ENCODE measurements around the gene UBE2L5.
A peak's percentile ranks its signal among the peaks of the same experiment; 100 is the strongest.

The UBE2L5 gene

DNA sequence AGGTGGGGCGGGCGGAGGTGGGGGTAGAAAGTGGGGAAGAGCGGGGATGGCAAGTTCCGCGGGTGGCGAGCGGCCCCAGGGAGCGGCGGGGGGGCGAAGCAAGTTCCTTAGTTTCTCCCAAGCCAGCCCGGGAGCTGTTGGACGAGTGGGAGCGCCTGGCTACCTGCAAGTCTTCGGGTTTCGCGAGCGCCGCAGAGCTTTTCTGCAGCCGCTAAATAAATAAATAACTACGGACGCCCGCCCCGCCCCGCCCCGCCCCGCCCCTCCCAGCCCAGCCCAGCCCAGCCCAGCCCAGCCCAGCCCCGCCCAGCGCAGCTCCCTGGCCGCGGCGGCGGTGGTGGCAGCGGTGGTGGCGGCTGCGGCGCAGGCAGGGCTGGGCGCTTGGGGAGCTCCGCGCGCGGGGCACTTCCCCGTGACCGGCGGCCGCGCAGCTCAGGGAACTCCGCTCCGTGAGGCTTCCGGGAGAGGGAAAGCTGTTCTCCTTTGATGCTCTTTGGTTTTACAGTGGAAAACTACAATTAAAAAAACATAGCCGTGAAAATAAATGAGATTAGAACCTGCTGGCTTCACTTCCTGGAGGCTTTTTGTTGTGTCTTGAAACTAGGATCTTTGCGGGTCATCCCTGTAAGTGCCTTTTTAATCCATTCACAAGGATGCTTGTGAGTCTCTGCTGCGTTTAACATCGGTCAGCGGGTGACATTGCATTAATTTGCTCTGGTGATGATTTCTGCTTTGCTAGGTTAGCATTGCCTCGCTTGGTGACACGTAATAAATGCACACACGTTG is at the start of gene UBE2L5:
TSS of gene UBE2L5 (plus strand) at position 440 of the 786 bp plus-strand sequence. CDS start 5,498 bp downstream, outside the sequence.
- peak; percentile 51 for DNase-seq

DNA sequence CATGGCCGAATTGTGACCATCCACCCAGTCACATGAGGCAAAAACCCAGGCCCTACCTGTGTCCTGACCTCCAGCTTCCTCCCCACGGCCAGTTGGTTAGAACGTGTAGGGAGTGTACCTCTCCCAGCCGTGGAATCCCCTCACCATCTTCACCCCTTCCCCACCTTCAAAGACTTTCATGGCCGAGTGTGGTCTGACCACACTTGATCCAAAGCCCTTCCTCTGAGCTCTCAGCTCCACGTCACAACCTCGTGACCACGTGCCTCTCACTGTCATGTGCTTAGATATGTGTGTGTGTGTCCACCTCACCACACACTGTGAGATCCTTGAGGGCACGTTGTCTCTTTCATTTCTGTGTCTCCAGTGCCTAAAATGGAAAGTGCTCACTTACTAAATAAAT is 48.6 kb upstream of the UBE2L5 start:
- DNase-seq: peak; percentile 22

DNA sequence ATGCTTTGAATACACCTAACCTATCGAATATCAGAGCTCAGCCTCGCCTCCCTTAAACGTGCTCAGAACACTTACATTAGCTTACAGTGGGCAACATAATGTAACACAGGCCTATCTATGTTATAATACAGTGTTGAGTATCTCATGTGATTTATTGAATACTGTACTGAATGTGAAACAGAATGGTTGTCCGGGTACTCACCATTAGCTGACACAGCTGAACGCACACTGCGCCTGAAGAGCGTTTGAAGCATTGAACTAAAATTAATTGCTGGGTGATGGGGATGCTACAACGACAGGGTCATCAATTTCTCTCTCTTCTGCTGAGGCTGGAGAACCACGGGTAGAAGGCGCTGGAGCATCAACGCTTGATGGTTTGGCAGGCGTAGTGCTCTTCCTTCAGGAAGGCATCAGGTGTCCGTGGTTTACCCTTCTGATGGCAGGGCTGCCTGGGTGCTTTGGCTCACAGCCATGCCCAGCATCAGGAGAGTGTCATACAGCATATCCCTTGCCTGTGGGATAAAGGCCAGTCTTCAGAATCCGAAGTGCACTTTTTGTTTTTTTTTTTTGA is 46.9 kb upstream of the UBE2L5 start:
- no peak for DNase-seq

DNA sequence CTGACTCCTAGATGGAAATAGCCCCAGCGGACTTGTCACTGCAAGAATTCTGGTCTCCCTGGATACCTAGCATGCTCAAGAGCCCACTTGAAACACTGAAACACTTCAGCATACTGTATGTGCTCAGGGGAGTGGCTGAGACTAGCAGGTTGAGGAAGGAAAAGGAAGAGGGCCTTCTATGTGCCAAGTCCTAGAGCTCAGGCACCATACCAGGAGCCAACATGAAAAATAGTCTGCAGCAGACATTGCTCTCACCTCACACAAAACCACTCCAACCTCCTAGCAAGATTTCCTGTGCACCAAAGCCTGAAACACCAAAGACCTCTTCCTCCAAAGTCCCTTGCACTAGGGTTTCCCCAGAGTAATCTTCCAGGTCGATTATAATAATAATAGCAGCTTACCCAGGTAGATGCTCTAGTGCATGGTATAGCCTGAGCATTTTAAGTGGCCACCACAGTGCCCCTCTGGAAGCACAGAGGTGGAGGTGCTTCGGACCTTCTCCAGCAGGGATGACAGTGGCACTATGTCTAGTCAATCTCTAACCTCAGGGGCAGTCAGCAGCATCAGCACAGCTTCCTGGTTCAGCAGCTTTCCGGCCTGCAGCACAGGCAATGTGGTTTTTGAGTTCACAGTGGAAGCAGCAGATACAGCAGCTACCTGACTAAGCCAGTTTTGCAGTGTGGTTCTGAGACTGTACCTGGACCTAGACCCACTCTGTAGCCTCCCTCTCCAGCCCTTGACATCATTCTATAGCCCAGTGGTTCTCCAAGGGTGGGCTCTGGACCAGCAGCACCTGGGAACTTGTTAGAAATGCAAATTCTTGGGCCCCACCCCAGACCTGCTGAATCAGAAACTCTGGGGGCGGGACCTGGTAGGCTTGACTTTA is 45.6 kb upstream of the UBE2L5 start:
- DNase-seq: peak; percentile 70

DNA sequence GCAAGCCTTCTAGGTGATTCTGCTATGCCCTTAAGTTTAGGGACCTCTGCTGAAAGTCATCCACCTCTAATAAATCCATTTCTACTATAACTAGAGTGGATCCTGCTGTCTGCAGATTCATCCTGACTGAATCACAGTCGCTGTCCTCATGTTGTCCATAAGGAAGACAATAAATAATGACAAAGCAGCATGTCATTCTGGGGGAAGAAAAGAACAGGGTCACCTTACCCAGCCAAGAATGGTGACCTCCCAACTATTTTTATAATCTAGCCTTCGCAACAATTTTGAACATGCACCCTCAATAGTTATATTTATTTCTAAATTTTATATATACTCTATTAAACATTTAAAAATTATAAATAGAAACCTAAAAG is 45.0 kb upstream of the UBE2L5 start:
- no peak for DNase-seq

DNA sequence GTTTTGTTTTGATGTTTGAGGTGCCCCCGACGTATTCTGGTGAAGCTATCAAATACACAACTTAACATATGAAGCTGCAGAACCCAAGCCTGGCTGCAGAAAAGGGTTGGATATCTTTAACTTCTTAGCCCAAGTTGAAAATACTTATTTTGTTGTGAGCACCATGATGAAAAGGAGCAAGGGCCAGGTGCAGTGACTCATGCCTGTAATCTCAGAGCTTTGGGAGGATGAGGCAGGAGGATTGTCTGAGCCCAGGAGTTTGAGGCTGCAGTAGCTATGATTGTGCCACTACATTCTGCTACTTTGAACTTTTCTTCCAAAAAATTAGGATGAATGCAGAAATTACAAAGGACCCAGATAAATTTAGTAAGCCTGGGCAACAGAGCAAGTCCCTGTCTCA is 44.1 kb upstream of the UBE2L5 start:
- DNase-seq: no peak

DNA sequence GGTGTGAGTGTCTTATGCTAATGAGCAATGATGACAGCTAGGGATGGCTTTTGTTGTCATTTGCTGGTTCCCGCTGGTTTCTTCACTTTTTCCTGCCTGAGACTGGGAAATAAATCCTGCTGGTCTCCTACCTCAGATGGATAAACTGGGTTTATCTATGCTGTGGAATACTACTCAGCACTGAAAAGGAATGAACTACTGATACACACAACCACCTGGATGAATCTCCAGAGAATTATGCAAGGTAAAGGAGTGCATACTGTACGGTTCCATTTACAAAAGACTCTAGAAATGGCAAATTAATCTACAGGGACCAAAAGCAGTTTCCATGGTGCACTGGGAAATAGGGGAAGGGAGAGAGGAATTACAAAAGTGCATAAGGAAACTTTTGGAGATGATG is 41.2 kb upstream of the UBE2L5 start:
- no peak for DNase-seq

DNA sequence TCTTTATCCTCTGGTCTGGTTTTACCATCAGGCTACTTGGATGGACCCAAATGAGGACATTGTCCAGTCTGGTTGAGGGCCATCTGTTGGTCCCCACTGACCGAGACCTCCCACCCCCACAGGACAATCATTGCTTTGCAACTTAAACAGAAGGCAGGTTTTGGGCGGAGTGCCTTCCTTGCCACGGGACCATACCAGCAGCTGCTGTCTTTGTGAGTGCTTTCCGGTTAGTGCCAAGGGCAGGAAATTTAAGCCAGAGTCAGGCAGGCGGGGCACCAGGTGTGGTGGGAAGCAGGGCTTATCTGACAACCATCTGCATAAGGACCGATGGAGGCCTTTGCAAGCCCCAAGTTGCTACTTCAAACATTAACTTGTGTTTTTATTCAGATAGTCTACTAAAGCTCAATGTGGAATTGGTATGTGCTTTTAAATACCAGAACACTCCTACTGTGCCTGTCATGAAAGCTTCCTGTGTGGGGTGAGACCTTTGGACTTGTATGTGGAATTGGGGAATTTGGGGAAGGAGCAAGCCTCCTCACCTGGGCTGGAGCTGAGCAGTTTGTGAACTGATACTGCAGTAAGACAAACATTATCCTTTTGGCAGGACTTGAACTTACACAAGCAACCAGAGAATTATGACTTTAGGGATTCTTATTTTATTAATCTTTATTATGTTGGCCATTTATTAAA is 39.3 kb upstream of the UBE2L5 start:
- DNase-seq: no peak

DNA sequence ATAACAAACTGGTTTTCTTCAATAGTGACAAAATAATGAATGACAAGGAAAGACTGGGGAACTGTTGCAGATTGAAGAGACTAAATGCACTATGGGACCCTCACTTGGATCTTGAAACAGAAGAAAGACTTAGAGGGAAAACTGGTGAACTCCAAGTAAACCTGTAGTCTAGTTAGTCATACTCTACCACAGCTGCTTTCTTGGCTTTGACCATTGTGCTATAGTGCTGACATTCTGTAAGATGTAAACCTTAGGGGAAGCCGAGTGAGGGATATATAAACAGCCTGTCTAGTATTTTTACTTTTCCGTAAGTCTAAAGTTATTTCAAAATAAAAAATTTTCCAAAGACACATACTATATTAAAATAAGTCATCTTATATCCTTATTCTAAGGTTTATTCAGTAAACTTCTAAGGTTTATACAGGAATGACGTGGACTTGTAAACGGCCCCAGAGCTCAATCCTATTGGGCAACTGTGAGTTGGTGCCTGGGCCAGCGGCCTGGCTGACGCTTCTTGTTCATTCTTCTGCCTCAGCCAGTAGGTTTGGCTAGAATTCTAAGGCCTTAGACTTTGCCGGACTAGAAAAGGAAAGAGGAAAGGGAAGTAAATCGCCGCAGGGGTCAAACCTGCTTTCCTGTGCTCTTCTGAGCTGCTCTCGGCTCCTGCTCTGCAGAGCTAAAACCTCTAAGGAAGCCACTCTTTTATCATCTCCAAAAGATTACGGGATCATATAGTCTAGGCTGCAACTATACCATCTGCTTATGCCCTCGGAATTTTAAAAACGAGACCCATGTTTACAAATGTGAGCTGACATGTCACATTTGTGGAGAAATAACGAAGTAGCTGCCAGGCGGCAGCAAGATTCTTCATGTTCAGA is 33.6 kb upstream of the UBE2L5 start:
- no peak for DNase-seq

DNA sequence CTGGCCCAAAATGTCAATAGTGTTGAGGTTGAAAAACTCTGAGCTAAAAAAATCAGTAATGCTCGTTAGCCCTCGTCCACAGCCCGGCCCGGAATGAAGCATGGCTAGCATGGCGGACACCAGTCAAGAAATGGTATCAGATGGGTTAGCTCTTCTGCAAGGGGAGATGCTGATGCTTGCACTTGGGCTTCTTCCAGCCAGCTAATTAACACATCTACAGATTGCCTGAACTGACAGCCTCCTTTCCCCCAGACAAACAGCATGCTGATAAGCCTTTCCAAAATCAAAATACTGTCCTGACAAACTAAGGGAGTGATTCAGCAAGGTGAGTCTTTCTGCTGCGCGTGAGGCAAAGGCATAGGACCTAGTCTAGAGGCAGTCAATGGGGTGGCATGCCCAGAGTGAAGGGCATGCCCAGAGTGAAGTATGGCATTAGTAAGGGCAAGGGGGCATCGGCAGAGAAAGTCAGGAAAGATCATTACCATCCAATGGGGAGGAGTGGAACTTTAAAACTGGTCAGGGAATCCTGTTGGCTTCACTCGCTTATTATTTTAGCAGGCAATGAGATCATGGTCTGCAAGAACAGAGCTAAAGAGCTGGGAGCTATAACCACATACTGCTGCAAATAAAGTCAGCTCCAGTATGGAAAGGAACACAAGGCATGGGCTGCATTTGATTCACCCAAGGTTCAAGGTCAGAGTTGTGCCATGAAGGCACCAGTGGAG is 30.2 kb upstream of the UBE2L5 start:
- DNase-seq: no peak

DNA sequence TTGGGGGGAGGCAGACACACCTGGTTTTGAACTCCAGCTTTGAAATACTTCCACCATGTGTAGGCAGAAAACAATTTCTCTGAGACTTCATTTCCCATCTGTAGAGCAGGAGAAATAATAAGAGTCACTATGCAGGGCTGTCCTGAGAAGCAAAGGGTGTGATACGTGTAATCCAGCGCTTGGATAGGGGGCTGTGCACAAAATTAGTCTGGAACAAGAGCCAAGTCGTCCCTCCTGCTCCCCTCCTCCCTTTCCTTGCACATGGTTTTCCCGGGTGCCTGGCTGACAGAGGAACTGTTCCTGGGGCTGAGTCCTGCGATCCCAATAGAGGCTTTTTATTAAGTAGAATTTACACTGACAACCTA is 29.6 kb upstream of the UBE2L5 start:
- DNase-seq: no peak

DNA sequence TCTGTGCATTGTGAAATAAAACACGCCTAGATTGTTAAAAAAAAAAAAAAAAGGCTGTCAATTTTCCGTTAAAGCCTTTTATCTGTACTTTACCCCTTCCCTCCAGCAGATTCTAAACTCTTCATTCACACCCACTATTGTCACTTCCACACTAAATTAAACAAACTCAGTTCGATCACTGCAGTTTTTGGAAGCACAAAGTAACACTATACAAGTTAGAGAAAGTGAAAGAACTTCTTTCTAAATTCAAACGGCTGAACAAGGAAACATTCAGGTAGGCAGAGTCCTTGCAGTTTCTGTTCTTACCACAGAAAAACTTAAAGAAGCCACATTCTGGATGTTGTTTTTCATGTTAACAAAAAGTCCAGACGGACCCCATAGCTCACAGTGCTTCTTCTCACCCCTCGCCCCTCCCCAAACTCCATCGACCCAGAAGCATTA is 27.5 kb upstream of the UBE2L5 start:
- no peak for DNase-seq

DNA sequence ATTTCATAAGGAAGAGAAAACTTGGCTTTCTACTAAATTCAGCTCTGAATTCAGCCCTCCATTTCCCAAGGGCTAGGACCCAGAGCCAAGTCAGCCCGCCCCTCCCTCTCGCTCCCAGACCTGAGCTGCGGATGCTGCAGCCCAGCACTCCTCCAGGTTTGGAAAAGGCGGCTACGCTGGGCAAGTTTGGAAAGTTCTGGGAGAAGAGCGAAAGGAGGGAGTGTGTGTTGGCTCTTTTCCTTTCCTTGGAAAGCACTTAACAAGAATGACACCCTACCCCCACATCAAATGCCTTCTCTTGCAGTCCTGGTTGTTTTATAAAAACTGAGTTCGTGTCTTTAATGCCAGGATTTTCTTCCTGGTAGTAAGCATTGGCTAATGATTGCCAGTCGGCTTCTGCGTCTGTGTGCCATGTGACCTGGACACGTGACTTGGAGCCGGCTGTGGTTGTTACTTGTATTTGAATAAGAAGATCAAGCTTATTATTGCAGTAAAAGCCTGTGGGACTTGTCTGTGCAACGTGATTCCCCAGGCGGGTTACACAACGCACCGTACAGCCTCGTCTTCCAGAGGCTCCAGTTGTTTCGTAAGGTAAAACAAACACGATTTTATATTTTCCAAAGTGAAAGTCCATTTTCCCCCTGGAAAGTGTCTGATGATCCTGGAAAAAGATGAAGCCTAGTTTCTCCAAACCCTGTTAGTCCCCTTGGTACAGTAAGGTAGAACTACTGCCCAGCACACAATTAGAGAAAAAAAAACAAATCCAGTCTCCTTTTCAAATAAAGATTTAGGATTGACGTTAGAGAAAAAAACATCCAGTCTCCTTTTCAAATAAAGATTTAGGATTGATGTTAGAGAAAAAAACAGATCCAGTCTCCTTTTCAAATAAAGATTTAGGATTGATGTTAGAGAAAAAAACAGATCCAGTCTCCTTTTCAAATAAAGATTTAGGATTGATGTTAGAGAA is 26.8 kb upstream of the UBE2L5 start:
- peak; percentile 59 for DNase-seq

DNA sequence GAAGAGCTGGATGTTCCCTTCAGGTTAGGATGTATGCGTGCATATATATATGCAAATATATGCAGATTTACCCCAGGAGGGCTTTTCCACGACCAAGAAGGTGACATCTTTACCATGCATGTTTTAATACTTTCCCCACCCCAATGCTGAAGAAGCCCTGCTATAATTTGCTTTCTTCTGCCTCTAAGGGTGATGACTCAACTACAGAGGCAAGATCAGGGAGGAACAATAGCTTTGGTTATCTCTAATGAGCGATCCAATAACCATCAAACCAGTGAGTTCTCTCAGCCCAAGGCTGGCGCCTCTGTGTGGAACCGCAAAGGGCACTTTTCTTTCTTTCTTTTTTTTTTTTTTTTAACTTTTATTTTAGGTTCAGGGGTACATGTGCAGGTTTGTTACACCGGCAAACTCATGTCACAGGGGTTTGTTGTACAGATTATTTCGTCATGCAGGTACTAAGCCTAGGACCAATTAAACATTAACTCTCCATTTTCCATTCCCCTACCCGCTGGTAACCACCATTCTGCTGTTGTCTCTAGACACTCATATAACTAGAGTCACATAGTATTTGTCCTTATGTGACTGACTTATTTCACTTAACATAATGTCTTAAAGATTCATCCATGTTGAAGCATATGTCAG is 25.7 kb upstream of the UBE2L5 start:
- no peak for DNase-seq

DNA sequence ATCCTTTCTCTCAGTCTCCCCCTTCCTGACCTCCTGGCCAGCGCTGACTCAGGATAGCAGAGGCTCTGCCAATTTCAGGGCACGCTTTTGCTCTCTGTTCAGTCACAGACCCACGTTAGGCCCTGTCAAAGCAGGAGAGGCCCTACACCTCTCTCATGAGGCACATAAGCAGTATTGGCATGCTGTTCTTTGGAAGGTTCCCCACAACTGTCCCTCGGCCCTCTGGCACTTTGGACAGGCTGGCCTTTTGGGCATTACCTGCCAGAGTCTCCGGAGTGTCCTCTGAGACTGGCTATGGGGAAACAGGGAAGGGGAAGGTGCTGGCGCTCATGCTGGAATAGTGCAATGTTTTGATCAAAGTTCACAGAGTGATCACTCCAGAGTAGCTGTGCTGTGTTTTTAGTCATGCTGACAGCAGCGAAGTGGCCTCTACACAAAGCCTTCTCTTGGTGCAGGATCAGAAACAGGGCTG is 23.7 kb upstream of the UBE2L5 start:
- no peak for DNase-seq

DNA sequence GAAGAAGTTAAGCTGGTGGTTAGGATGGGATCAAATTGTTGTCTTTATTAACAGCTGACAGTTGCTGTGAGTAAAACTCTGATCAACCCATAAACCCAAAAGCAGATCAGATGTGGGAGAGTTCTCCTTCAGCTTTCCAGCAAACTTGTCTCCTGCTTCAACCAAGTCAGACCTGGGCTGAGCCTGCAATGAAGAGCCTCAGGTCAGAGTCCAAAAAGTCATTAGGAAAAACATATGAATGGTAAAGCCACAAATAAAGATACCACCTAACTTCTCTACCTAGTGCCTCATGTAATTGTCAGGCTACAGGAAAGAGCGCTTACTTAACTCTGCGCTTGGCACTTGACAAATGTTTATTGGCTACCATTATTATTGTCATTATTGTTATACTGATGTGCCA is 21.9 kb upstream of the UBE2L5 start:
- no peak for DNase-seq

DNA sequence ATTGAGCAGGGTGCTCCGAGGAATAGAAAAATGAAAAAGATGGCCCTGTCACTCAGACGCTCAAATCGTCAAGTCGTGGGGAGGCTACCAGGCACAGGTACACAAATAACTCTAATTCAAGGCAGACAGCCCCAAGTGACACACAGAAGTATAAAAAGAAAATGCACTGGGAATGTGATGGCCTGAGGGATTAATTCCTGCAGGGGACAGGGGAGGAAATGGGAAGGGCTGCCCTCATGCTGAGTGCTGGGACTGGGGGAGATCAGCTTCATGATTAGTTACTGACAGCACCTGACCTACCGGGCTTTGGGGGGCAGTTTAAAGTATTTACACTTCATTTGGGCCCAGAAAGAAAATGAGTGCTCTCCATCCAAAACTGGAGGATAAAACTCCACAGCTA is 20.9 kb upstream of the UBE2L5 start:
- no peak for DNase-seq

DNA sequence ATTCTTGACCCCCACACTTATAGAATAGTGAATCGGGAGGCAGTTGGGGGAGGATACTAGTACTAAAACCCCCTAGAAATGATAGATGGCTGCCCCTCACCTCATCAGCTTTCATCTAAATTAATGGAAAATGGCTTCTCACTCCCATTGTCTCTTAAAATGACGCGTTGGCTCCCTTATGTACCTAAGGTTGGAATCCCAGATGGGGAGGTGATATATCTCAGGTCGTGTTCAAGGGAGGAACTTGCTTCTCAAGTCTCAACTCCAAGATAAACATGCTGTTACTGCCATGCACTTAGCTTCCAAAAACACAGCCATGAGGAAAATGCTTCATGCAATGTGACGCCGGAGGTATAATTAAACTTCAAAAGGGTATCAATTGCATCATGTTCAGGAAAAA is 18.8 kb upstream of the UBE2L5 start:
- DNase-seq: no peak

DNA sequence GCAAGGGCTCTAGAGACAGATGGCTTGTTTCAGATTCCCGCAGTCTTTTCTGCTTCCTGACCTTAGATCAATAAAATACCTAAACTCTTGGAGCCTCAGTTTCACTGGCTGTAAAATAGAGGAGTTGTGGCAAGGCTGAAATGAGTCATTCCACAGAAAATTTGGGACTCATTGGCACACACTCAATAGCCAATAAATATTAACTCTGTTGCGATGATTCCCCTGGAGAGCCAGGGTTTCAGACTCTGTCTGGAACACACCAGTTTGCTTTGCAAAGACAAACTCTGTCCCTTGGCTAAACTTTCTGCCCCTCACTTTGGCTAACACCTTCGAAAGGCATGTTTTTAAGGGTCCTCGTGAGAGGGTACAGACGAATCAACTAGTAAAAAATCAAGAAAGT is 18.1 kb upstream of the UBE2L5 start:
- DNase-seq: no peak

Measured in activated gamma-delta T cell treated with Interleukin-2 at 50 U/mL for 16 hours (primary cell).